Keratinocyte (primary cell): Measurements from ENCODE around the gene NPAS3. TPM values are rescaled to one million over a fixed set of nuclear protein-coding genes. Genes with fewer than 3 reads are reported as not detected.

Experiments
- DNase-seq: peaks from one replicate; pipeline ENCODE4 v3.0.0-alpha.2; 2011; ENCODE audit warnings: low read depth, missing footprints, low spot score
- FAIRE-seq: peaks from 2 replicates; lab custom pipeline; 2011; peaks lifted over from hg19 to GRCh38; lab: Jason Lieb, UNC
- H2AFZ ChIP-seq: 2 replicates; pipeline ENCODE4 v1.6.0; 2012; ENCODE audit warnings: low read length, control low read depth, inconsistent platforms; ENCODE audit not compliant: control insufficient read depth
- H3K27ac ChIP-seq: 2 replicates; pipeline ENCODE4 v1.5.1; 2011; ENCODE audit warnings: low read length; ENCODE audit not compliant: control insufficient read depth, insufficient read depth
- H3K27me3 ChIP-seq: 3 replicates; pipeline ENCODE4 v1.6.0; 2011; ENCODE audit warnings: low read length; ENCODE audit not compliant: control insufficient read depth, insufficient read depth; ENCODE audit errors: extremely low read depth
- H3K36me3 ChIP-seq, 2 experiments: 2 replicates in 1 of 2; 3 replicates in 1 of 2; pipeline ENCODE4 v1.5.1; 2011; ENCODE audit warnings: low read length in 2 of 2, mild to moderate bottlenecking in 1 of 2; ENCODE audit not compliant: control insufficient read depth in 2 of 2, insufficient read depth in 2 of 2; ENCODE audit errors: extremely low read depth in 1 of 2
- H3K4me1 ChIP-seq: 3 replicates; pipeline ENCODE4 v1.5.1; 2011; ENCODE audit warnings: low read length; ENCODE audit not compliant: control insufficient read depth, insufficient read depth; ENCODE audit errors: extremely low read depth
- H3K4me2 ChIP-seq: 3 replicates; pipeline ENCODE4 v1.6.0; 2011; ENCODE audit warnings: low read depth, low read length; ENCODE audit not compliant: control insufficient read depth, insufficient read depth; ENCODE audit errors: extremely low read depth
- H3K4me3 ChIP-seq, 3 experiments: fragments of 200-600 bp in 1 of 3; sonication (generic) in 1 of 3; 2 replicates in 2 of 3; 3 replicates in 1 of 3; pipeline ENCODE4 v1.5.1; 2011 to 2016; ENCODE audit warnings: low read length in 3 of 3, mild to moderate bottlenecking in 3 of 3, control low read depth in 2 of 3, inconsistent platforms in 1 of 3, low read depth in 1 of 3, mixed read lengths in 1 of 3, mixed run types in 1 of 3, moderate library complexity in 1 of 3; ENCODE audit not compliant: control insufficient read depth in 2 of 3, insufficient read depth in 2 of 3; ENCODE audit errors: extremely low read depth in 1 of 3
- H3K79me2 ChIP-seq: 2 replicates; pipeline ENCODE4 v1.6.0; 2012; ENCODE audit warnings: low read length; ENCODE audit not compliant: control insufficient read depth, insufficient read depth
- H3K9ac ChIP-seq: 3 replicates; pipeline ENCODE4 v1.6.0; 2011; ENCODE audit warnings: low read length; ENCODE audit not compliant: control insufficient read depth, insufficient read depth; ENCODE audit errors: extremely low read depth
- H3K9me1 ChIP-seq: 3 replicates; pipeline ENCODE4 v1.6.0; 2011; ENCODE audit warnings: low read length; ENCODE audit not compliant: control insufficient read depth, insufficient read depth; ENCODE audit errors: extremely low read depth
- H3K9me3 ChIP-seq: 2 replicates; pipeline ENCODE4 v1.5.1; 2012; ENCODE audit warnings: low read depth, low read length; ENCODE audit not compliant: control insufficient read depth
- H4K20me1 ChIP-seq: 3 replicates; pipeline ENCODE4 v1.6.0; 2011; ENCODE audit warnings: low read length; ENCODE audit not compliant: control insufficient read depth, insufficient read depth; ENCODE audit errors: extremely low read depth
- EZH2 ChIP-seq: IDR thresholded peaks from one replicate; pipeline ENCODE4 v1.6.1; 2012; ENCODE audit warnings: inconsistent platforms, mild to moderate bottlenecking, low read length, moderate library complexity
- dilution Hi-C: fragments of 300-500 bp; cut with MboI; formaldehyde crosslinking; loops from one replicate; pipeline ENCODE4 v1.7.0; 2020; ENCODE audit warnings: low sequenced_read_pairs; ENCODE audit not compliant: extremely low pct_ligation_motif_present
- polyA minus RNA-seq, 3 experiments: library from RNA; depleted of rRNA, polyadenylated mRNA; stranded (reverse); fragments of >200 nt; gene quantifications; 1 replicate in 1 of 3; 2 replicates in 1 of 3; 3 replicates in 1 of 3; pipeline ENCODE4 v1.2.3, GENCODE V29; 2011
- polyA plus RNA-seq, 5 experiments: library from polyadenylated mRNA; depleted of rRNA in 3 of 5; stranded (reverse) in 3 of 5; stranded (forward) in 1 of 5; unstranded in 1 of 5; fragments of >200 nt; gene quantifications; 1 replicate in 1 of 5; 2 replicates in 3 of 5; 3 replicates in 1 of 5; pipeline versions ENCODE4 v1.2.1 to v1.2.3, GENCODE V29; 2011 to 2012; ENCODE audit warnings: missing spikeins in 2 of 5, low read depth in 1 of 5, low replicate concordance in 1 of 5
- TF ChIP-seq, protein P1 (sequence below), 3 experiments: IDR thresholded peaks in 1 of 3; conservative IDR thresholded peaks in 1 of 3; optimal IDR thresholded peaks in 1 of 3; 2 replicates in 2 of 3; 3 replicates in 1 of 3; pipeline versions ENCODE3 to v1.5.1; 2011; ENCODE audit warnings: low read length in 3 of 3, mild to moderate bottlenecking in 3 of 3, moderate library complexity in 2 of 3, control low read depth in 1 of 3, inconsistent platforms in 1 of 3; ENCODE audit not compliant: insufficient read depth in 2 of 3; ENCODE audit errors: extremely low read depth in 1 of 3

NPAS3 gene
- polyA plus RNA-seq = 0.01 to 0.07 TPM (median 0.01 TPM) in 3 replicates
- not detected for polyA plus RNA-seq (2011; ENCODE audit: low read depth)
- 0.01 TPM in 2 replicates for polyA plus RNA-seq (2011; cell fraction: cytosol; rRNA removed)
- 0.03 TPM in 1 of 2 replicates, not detected in the other for polyA plus RNA-seq (2011; cell fraction: nucleus; rRNA removed)
- polyA plus RNA-seq (2012; ENCODE audit: low replicate concordance) = 0.04 TPM in 1 of 2 replicates, not detected in the other
- polyA minus RNA-seq = 0.26 TPM in 1 of 3 replicates, not detected in the others
- not detected for polyA minus RNA-seq (2011; cell fraction: cytosol; rRNA and poly(A)+ RNA removed)
- polyA minus RNA-seq (2011; cell fraction: nucleus; rRNA and poly(A)+ RNA removed) = 0.39 TPM in 1 of 2 replicates, not detected in the other

DNA sequence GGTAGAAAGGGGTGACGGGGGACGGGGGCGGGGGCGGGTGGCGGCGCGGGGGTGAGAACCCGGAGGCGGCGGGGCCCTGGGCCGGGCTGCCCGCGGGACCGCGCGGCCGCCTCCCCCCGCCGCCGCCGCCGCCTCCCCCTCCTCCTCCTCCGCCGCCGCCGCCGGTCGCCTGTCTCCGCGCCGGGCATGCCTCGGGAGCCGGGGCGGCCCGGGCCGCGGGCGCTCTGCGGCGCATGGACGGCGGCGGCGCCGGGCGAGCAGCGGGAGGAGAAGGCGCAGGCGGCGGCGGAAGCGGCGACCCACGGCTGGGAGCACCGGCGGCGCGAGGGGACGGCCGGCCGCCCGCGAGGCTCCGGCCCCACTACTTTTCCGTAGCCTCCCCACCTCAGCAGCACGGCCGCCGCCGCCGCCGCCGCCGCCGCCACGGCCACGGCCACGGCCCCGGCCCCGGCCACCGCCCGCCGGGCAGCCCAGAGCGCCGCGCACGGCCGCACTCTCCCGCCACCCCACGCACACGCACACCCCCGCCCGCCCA lies at the start of gene NPAS3:
Gene NPAS3, plus strand, starts transcription at position 161 of the 535 bp plus-strand sequence.
- H3K9me1 ChIP-seq = no peaks in the 10 kb centered on the region
- H3K4me1 ChIP-seq = no peaks in the 10 kb centered on the region
- no peak within 1 kb of the TSS for H3K9ac ChIP-seq
- peak within 1 kb of the TSS; percentile 56 for H3K4me2 ChIP-seq
- FAIRE-seq (no peak), DNase-seq (no peak)
- no peaks in the 10 kb centered on the region for H3K9me3 ChIP-seq
- no peak within 1 kb of the TSS for H3K27ac ChIP-seq
- no peaks in the 10 kb centered on the region for H4K20me1 ChIP-seq
- peaks cover 63% of the 10 kb centered on the region for H3K27me3 ChIP-seq
- dilution Hi-C loops = no loop called here
- H3K4me3 ChIP-seq = peak within 1 kb of the TSS; percentile 43 to 65 (median 48)
- H3K36me3 ChIP-seq = no peaks in the 10 kb centered on the region
- H3K79me2 ChIP-seq = no peaks in the 10 kb centered on the region
- H2AFZ ChIP-seq = no peak within 1 kb of the TSS
- no peak for TF ChIP-seq EZH2
- TF ChIP-seq, protein P1, sequence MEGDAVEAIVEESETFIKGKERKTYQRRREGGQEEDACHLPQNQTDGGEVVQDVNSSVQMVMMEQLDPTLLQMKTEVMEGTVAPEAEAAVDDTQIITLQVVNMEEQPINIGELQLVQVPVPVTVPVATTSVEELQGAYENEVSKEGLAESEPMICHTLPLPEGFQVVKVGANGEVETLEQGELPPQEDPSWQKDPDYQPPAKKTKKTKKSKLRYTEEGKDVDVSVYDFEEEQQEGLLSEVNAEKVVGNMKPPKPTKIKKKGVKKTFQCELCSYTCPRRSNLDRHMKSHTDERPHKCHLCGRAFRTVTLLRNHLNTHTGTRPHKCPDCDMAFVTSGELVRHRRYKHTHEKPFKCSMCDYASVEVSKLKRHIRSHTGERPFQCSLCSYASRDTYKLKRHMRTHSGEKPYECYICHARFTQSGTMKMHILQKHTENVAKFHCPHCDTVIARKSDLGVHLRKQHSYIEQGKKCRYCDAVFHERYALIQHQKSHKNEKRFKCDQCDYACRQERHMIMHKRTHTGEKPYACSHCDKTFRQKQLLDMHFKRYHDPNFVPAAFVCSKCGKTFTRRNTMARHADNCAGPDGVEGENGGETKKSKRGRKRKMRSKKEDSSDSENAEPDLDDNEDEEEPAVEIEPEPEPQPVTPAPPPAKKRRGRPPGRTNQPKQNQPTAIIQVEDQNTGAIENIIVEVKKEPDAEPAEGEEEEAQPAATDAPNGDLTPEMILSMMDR (optimal IDR thresholded peaks at IDR 0.05 in 1 of 3, IDR thresholded peaks at IDR 0.05 in 1 of 3, conservative IDR thresholded peaks at IDR 0.05 in 1 of 3; ENCODE audit: extremely low read depth in 1 of 3, insufficient read depth in 2 of 3, low read length in 3 of 3) = no peak

DNA sequence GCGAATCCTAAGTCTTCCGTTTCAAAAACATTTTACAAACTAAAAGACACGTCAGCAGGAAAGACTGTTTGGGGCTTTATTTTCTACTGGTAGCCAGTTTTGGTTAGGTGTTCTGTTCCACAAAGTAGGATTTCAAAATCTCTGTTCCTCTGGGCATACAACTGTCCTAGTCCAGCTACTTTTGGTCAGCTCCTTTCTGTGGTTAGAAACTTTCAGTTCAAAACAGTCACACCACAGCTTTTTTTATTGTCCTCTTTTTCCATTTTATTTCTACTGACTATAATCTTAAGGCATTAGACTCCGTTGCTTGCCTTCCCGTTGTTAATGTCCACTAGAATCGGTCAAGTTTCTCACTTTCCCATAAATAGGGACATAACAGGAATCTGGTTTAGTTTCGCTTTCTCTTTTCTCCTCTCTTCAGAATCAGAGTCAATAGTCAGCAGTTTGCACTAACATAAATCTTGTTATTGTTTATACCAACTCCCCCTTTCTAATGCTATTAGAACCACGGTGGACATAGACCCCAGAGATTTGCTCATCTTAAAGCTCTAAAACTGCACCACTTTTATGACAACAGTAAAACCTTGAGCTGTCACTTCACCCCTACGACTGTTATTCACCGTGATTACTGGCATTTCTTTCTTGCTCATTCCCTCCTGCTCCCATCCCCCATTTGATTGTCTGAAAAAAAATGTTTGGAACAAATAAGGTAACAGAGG lies 41.5 kb upstream of the NPAS3 start:
- dilution Hi-C loops = no loop called here
- no peak for FAIRE-seq
- no peak overlapping the region for H3K27ac ChIP-seq

More for the DNA sequence above, 41.5 kb upstream of the NPAS3 start:
- no peaks in the 10 kb centered on the region for H3K4me1 ChIP-seq
- H3K9ac ChIP-seq = no peak overlapping the region
- H4K20me1 ChIP-seq = no peaks in the 10 kb centered on the region
- no peaks in the 10 kb centered on the region for H3K36me3 ChIP-seq
- no peak for TF ChIP-seq EZH2
- TF ChIP-seq, protein P1 (optimal IDR thresholded peaks at IDR 0.05 in 1 of 3, IDR thresholded peaks at IDR 0.05 in 1 of 3, conservative IDR thresholded peaks at IDR 0.05 in 1 of 3; ENCODE audit: extremely low read depth in 1 of 3, insufficient read depth in 2 of 3, low read length in 3 of 3) = no peak
- DNase-seq = no peak
- H3K27me3 ChIP-seq = no peaks in the 10 kb centered on the region
- no peak overlapping the region for H3K4me2 ChIP-seq
- H3K9me3 ChIP-seq = no peaks in the 10 kb centered on the region
- no peaks in the 10 kb centered on the region for H3K9me1 ChIP-seq
- H3K4me3 ChIP-seq = peak overlapping the region in 1 of 3 experiments; percentile 0
- H2AFZ ChIP-seq = peak overlapping the region; percentile 11
- H3K79me2 ChIP-seq = no peaks in the 10 kb centered on the region
